DOHH2 (cell line): Measurements from ENCODE around the gene KCNK5.

ENCODE experiments used
- EZH2phosphoT487 ChIP-seq: fragments of 200-600 bp; sonication (generic); IDR thresholded peaks from 2 replicates; pipeline ENCODE4 v1.6.1; 2017; ENCODE audit warnings: borderline replicate concordance, mild to moderate bottlenecking, antibody characterized with exemption, low read length, moderate library complexity, mixed read lengths
- TF ChIP-seq, protein P1 (sequence below): fragments of 200-600 bp; sonication (generic); IDR thresholded peaks from one replicate; pipeline ENCODE4 v1.5.1; 2014; ENCODE audit warnings: antibody characterized with exemption, mild to moderate bottlenecking, low read depth, low read length; ENCODE audit not compliant: poor library complexity, severe bottlenecking

DNA sequence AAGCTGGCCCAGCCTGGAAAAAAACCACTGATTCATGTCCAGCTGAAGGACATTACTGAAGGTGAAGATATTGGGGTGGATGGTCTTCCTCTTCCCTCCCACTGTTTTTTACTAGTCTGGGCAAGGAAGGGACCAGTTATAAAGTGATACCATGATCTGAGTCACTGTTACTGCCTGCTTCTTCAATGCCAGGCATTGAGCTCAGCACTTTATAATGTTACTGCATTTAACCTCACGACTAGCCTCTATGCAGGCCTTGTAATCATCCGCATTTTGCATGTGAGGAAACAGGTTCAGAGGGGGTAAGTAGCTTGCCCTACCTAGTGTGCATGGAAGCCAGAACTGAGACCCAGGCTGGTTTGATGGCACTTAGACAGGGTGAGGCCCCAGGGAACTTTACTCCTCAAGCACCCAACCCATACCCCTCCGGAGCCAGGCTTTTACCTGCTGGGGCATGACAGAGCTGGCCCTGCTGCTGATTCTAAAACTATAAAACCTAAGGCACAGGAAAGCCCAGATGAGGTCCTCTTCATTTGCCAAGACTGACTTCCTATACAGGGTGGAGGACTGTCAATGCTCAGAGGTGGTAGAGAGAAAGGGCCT lies 11.0 kb upstream of the KCNK5 start:
- no peak for TF ChIP-seq EZH2phosphoT487
- TF ChIP-seq, protein P1, sequence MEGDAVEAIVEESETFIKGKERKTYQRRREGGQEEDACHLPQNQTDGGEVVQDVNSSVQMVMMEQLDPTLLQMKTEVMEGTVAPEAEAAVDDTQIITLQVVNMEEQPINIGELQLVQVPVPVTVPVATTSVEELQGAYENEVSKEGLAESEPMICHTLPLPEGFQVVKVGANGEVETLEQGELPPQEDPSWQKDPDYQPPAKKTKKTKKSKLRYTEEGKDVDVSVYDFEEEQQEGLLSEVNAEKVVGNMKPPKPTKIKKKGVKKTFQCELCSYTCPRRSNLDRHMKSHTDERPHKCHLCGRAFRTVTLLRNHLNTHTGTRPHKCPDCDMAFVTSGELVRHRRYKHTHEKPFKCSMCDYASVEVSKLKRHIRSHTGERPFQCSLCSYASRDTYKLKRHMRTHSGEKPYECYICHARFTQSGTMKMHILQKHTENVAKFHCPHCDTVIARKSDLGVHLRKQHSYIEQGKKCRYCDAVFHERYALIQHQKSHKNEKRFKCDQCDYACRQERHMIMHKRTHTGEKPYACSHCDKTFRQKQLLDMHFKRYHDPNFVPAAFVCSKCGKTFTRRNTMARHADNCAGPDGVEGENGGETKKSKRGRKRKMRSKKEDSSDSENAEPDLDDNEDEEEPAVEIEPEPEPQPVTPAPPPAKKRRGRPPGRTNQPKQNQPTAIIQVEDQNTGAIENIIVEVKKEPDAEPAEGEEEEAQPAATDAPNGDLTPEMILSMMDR: no peak
